Type B pancreatic cell (in vitro differentiated cells): ENCODE results near the gene SYNJ2. TPM values are rescaled to one million over a fixed set of nuclear protein-coding genes. Genes with fewer than 3 reads are reported as not detected.
A peak's percentile ranks its signal among the peaks of the same experiment; 100 is the strongest.

Experiments used
- DNase-seq: peaks from one replicate; pipeline ENCODE4 v3.0.0; 2021; ENCODE audit warnings: mixed read lengths; ENCODE audit not compliant: unreplicated experiment; ENCODE audit errors: extremely low spot score
- H3K27ac Mint-ChIP-seq: 2 replicates; pipeline ENCODE4 v1.8.0; 2021; ENCODE audit warnings: mild to moderate bottlenecking, mixed read lengths
- H3K27me3 Mint-ChIP-seq: 2 replicates; pipeline ENCODE4 v1.8.0; 2021; ENCODE audit warnings: mixed read lengths
- H3K36me3 Mint-ChIP-seq: 2 replicates; pipeline ENCODE4 v1.8.0; 2021; ENCODE audit warnings: mixed read lengths
- H3K4me1 Mint-ChIP-seq: one replicate; pipeline ENCODE4 v1.8.0; 2021; ENCODE audit warnings: mixed read lengths; ENCODE audit not compliant: unreplicated experiment
- H3K4me3 Mint-ChIP-seq: 2 replicates; pipeline ENCODE4 v1.8.0; 2021; ENCODE audit warnings: mild to moderate bottlenecking, mixed read lengths
- H3K9me3 Mint-ChIP-seq: 2 replicates; pipeline ENCODE4 v1.8.0; 2021; ENCODE audit warnings: mixed read lengths
- total RNA-seq: library from RNA; stranded (reverse); gene quantifications from 2 replicates; pipeline ENCODE4 v1.2.1, GENCODE V29; 2021; ENCODE audit warnings: low replicate concordance
- TF ChIP-seq, protein P1 (sequence below): fragments of 200-600 bp; sonication (generic); conservative IDR thresholded peaks from 2 replicates; pipeline ENCODE4 v1.5.0; 2021; ENCODE audit warnings: antibody characterized with exemption, mild to moderate bottlenecking

Gene SYNJ2
- total RNA-seq, 1 donor from 2014 or later, result 17.0 TPM

DNA sequence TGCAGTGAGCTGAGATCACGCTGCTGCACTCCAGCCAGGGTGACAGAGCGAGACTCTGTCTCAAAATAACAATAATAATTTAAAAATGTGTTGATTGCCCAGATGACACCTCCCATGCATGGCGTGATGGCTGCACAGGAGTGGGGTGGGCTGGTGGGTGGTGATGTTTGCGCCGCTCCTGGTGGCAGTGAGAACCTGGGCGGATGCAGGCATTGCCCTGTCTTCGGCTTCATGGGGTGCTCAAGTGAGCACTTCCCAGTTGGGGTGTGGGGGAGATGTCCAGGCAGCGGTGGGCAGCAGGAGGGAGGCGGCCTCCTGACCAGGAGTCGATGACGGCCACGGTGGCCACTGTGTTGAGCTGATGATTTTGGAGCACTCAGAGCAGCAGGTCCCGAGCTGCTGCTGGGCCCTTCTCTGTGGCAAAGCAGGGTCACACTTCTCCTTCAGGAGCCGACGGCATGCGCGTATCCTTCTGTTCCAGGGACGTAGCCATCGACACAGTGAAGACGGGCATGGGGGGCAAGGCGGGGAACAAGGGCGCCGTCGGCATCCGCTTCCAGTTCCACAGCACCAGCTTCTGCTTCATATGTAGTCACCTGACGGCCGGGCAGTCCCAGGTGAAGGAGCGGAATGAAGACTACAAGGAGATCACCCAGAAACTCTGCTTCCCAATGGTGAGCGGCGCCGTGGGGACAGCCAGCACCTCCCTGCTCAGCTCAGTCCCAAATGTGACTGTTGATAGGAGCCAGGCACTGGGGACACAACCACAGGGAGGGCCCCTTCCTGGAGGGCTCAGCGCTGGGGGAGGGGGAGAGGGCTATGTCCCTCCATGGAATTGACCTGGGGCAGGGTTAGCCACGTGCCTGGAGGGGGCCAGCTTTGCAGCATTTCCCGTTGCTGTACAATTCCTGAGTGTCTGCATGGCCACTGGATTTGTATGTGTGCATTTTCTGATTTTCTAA is 89.7 kb downstream of the SYNJ2 start:
- TF ChIP-seq, protein P1, sequence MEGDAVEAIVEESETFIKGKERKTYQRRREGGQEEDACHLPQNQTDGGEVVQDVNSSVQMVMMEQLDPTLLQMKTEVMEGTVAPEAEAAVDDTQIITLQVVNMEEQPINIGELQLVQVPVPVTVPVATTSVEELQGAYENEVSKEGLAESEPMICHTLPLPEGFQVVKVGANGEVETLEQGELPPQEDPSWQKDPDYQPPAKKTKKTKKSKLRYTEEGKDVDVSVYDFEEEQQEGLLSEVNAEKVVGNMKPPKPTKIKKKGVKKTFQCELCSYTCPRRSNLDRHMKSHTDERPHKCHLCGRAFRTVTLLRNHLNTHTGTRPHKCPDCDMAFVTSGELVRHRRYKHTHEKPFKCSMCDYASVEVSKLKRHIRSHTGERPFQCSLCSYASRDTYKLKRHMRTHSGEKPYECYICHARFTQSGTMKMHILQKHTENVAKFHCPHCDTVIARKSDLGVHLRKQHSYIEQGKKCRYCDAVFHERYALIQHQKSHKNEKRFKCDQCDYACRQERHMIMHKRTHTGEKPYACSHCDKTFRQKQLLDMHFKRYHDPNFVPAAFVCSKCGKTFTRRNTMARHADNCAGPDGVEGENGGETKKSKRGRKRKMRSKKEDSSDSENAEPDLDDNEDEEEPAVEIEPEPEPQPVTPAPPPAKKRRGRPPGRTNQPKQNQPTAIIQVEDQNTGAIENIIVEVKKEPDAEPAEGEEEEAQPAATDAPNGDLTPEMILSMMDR, result no peak
- Mint-ChIP-seq H3K36me3 (peaks cover 18% of the 10 kb centered on the region), H3K4me1 (peaks cover 18% of the 10 kb centered on the region), H3K27me3 (no peaks in the 10 kb centered on the region), H3K27ac (peak overlapping the region; percentile 60), H3K9me3 (no peaks in the 10 kb centered on the region), H3K4me3 (no peak overlapping the region)
- no peak for DNase-seq

DNA sequence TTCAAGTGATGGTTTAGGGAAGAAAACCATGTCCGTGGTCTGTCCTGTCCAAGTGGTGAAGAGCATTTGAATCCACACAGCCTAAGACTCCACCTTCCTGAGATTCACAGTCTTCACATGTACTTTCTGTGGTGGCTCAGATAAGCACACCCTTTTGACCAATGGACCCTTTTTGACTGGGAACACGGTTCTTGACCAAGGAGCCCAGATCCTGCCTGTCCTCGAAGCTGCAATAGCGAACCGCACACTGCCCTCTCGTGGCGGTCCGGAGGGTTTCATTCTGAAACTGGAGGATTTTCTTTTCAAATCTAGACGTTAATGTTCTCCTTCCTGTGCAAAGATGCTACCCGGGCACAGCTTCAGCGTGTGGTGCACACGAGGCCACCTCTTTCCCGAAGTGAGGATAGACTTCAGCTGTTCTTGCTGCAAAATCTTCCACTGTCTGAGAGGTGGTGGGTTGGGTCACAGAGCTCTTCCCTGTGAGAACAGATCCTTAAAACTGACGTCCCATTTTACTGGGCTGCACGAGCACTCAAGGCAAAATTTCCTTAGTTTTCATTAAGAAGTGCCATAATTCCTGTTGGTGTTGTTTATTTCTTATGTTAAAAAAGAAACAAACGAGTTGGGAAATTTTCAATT is 90.5 kb downstream of the SYNJ2 start:
- TF ChIP-seq, protein P1, result peak; percentile 96
- no peak for DNase-seq
- Mint-ChIP-seq H3K4me3 (no peak overlapping the region), H3K36me3 (peaks cover 14% of the 10 kb centered on the region), H3K27ac (peak overlapping the region; percentile 60), H3K9me3 (no peaks in the 10 kb centered on the region), H3K4me1 (peaks cover 18% of the 10 kb centered on the region), H3K27me3 (no peaks in the 10 kb centered on the region)

DNA sequence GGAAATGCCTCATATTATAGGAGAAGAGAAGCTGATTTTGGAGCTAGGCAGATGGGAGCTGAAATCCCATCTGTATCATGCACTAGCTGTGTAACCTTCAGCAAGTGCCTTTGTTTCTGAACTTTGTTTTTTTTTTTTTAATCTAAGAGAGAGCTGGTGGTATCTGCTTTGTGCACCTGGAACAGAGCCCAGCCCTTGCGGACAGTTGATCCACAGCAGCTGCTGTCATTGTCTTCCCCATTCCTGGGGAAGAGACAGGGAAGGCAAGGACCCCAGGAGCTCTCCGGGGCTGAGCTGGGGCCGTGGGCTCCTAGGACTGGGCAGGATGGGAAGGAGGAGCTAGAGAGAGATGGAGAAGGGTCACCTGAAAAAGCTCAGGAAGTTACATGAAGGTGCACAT is 92.1 kb downstream of the SYNJ2 start:
- Mint-ChIP-seq H3K4me1 (peaks cover 13% of the 10 kb centered on the region), H3K27me3 (no peaks in the 10 kb centered on the region), H3K4me3 (no peak overlapping the region), H3K9me3 (no peaks in the 10 kb centered on the region), H3K36me3 (peaks cover 12% of the 10 kb centered on the region), H3K27ac (no peak overlapping the region)
- DNase-seq, result no peak
- TF ChIP-seq, protein P1, result no peak

DNA sequence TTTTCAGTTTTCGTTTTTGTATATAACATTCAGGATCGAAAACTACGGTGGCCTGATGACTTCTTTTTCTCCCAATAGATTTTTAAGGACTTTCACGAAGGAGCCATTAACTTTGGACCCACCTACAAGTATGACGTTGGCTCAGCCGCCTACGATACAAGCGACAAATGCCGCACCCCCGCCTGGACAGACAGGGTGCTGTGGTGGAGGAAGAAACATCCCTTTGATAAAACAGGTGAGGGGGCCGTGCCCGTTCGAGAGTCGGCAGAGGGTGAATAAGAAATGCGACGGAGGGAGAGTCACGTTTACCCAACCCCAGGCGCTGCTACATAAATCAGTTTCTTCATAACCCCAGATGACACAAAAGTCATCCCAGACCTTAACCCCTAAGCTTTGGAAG is 94.9 kb downstream of the SYNJ2 start:
- Mint-ChIP-seq H3K27me3 (no peaks in the 10 kb centered on the region), H3K27ac (no peak overlapping the region), H3K36me3 (peaks cover 18% of the 10 kb centered on the region), H3K9me3 (no peaks in the 10 kb centered on the region), H3K4me3 (no peak overlapping the region), H3K4me1 (peaks cover 6% of the 10 kb centered on the region)
- DNase-seq, result no peak
- TF ChIP-seq, protein P1, result no peak

DNA sequence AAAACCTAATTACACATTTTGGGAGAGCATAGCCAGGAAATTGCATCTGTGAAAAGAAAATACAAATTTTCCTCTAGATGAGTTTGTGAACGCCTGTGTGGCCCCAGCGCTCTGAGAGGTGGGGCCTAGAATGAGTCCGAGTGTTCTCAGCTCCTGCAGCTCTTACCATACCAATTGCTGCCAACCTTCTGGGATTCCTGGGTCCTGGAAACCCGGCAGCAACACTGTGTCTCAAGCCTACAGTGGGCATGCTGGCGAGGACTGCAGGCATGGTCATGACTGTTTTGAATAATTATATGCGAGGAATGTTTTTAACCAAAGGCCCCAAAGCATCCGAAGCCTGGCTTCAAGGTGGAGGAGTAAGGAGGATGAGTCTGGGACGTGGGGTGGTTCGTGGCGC is 96.0 kb downstream of the SYNJ2 start:
- DNase-seq, result no peak
- H3K36me3 Mint-ChIP-seq, result peaks cover 15% of the 10 kb centered on the region
- H3K4me1 Mint-ChIP-seq, result no peaks in the 10 kb centered on the region
- H3K9me3 Mint-ChIP-seq, result no peaks in the 10 kb centered on the region
- TF ChIP-seq, protein P1, result no peak
- H3K4me3 Mint-ChIP-seq, result no peak overlapping the region
- no peaks in the 10 kb centered on the region for H3K27me3 Mint-ChIP-seq
- no peak overlapping the region for H3K27ac Mint-ChIP-seq
